Epithelial cell of proximal tubule (primary cell): ENCODE data around the gene TMOD2. TPM values are rescaled to one million over a fixed set of nuclear protein-coding genes. Genes with fewer than 3 reads are reported as not detected.
A peak's percentile ranks its signal among the peaks of the same experiment; 100 is the strongest.

Experiments
- DNase-seq: peaks from one replicate; pipeline ENCODE4 v3.0.0-alpha.2; 2011; ENCODE audit warnings: low read depth
- H3K4me3 ChIP-seq: 2 replicates; pipeline ENCODE4 v1.5.1; 2011; ENCODE audit warnings: low read depth, mild to moderate bottlenecking, low read length
- total RNA-seq: library from RNA; depleted of rRNA; stranded (reverse); fragments of >200 nt; gene quantifications from 2 replicates; pipeline ENCODE4 v1.2.3, GENCODE V29; 2015
- TF ChIP-seq, protein P1 (sequence below): conservative IDR thresholded peaks from 2 replicates; pipeline ENCODE4 v1.5.1; 2012; ENCODE audit warnings: low read depth, mild to moderate bottlenecking, low read length

TMOD2 gene
- total RNA-seq, 1 donor from 2014 or later, result 1.6 TPM

GRCh38 chr15:51809457-51809856, 58.1 kb downstream of the TMOD2 start:
- no peak for DNase-seq
- H3K4me3 ChIP-seq, result no peak overlapping the region
- TF ChIP-seq, protein P1, sequence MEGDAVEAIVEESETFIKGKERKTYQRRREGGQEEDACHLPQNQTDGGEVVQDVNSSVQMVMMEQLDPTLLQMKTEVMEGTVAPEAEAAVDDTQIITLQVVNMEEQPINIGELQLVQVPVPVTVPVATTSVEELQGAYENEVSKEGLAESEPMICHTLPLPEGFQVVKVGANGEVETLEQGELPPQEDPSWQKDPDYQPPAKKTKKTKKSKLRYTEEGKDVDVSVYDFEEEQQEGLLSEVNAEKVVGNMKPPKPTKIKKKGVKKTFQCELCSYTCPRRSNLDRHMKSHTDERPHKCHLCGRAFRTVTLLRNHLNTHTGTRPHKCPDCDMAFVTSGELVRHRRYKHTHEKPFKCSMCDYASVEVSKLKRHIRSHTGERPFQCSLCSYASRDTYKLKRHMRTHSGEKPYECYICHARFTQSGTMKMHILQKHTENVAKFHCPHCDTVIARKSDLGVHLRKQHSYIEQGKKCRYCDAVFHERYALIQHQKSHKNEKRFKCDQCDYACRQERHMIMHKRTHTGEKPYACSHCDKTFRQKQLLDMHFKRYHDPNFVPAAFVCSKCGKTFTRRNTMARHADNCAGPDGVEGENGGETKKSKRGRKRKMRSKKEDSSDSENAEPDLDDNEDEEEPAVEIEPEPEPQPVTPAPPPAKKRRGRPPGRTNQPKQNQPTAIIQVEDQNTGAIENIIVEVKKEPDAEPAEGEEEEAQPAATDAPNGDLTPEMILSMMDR, result no peak

- TF ChIP-seq, protein P1, result no peak
- DNase-seq, result no peak
Measured at GRCh38 chr15:51812598-51812997, 61.2 kb downstream of the TMOD2 start.

DNA sequence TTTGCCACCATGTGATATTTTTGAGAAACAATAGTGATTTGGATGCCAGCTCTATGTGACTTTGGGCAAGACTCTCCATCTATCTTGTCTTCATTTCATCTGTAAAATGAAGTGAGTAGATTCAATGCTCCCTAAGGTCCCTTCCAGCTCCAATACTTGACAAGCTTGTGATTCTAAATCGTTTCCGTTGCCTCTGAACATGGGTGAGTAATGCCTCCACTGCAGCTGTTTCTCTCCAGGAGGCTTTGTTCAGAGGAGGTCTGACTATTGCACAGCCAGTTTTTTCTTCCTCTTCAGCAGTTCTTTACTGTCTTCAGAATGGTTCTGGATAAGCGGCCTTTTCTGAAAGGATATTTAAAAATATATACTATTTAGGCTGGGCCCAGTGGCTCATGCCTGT, 63.2 kb downstream of the TMOD2 start:
- no peak overlapping the region for H3K4me3 ChIP-seq
- TF ChIP-seq, protein P1, result no peak
- DNase-seq, result no peak

More at GRCh38 chr15:51812598-51812997, 61.2 kb downstream of the TMOD2 start:
- H3K4me3 ChIP-seq, result no peak overlapping the region

DNA sequence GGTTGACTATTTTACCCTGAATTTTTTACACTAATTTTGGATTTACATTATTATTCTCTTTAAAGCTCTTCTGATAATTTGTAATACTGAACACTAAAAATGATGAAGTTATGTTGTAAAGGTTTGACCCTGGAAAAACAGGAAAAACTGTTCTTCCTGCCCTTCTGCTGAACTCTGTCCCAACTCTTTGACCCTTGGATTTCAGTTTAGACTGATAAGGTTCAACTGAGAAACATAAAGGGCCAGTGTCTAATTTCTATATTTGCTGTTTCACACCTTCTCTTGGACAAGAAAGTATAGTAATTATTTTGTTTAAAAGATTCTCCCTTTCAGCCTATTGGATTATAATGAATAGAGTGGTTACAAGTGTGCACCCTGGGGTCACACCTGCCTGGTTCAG, 65.2 kb downstream of the TMOD2 start:
- TF ChIP-seq, protein P1, result no peak
- DNase-seq, result no peak
- H3K4me3 ChIP-seq, result no peak overlapping the region

GRCh38 chr15:51818150-51818549, 66.8 kb downstream of the TMOD2 start:
- no peak for DNase-seq
- TF ChIP-seq, protein P1, result no peak
- no peak overlapping the region for H3K4me3 ChIP-seq

DNA sequence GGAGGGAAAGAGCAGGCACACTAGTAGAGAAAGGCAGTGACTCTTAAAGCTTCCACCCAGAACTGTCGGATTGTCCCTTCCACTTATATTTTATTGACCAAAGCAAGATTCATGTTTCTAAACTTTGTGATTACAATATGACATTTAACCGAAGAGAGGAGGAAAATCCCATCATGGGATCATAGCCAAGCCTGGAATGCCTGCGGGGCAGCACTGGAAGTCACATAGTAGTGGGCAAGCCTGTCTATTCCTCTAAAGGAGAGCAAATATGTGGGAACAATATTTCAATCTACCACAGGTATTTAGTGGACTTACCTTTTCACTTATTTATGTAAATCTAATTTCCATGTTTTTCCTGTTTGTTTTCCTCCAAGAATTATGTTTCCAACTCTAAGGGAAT, 74.3 kb downstream of the TMOD2 start:
- TF ChIP-seq, protein P1, result no peak
- no peak overlapping the region for H3K4me3 ChIP-seq
- DNase-seq, result no peak

DNA sequence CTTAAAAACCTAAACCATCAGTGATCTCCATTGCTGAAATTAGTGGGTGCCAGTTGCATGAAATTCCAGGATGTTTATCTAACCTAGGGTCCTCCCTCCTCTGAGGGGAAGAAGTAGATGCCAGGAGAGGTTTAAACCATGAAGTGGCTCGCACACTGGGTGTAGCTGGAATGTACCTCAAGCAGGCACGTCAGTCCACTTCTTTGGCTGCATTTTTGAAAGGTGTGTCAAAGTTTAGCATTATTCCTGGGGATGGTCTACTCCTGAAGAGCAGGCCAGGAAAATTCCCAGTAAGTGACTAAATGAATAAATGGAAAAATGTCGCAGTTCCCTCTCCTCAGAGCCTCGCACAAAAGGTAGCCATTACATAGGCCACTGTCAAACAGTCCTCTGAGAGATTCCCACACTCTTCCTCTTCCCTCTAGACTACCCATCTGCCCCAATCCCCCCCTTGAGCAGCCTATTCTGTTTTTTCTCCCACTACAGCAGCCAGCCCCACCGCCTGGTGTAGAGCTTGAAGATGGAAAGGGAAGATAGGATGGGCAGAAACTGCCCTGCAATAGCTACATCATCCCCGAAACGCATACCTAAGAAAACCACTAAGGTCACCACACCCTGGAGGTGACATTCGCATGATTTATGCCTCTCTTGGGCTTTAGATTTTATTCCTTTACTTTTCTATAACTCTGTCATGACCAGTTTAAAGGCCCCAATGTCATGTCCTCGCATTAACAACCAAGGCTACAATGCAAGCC, 77.4 kb downstream of the TMOD2 start:
- TF ChIP-seq, protein P1, result no peak
- no peak for DNase-seq
- H3K4me3 ChIP-seq, result peak overlapping the region; percentile 97
